ENCODE results near the gene UVRAG.

GRCh38 chr11:75813124-75813523 is 1.9 kb upstream of the UVRAG start:
- TF ChIP-seq, protein P1, sequence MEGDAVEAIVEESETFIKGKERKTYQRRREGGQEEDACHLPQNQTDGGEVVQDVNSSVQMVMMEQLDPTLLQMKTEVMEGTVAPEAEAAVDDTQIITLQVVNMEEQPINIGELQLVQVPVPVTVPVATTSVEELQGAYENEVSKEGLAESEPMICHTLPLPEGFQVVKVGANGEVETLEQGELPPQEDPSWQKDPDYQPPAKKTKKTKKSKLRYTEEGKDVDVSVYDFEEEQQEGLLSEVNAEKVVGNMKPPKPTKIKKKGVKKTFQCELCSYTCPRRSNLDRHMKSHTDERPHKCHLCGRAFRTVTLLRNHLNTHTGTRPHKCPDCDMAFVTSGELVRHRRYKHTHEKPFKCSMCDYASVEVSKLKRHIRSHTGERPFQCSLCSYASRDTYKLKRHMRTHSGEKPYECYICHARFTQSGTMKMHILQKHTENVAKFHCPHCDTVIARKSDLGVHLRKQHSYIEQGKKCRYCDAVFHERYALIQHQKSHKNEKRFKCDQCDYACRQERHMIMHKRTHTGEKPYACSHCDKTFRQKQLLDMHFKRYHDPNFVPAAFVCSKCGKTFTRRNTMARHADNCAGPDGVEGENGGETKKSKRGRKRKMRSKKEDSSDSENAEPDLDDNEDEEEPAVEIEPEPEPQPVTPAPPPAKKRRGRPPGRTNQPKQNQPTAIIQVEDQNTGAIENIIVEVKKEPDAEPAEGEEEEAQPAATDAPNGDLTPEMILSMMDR (conservative IDR thresholded peaks at IDR 0.05; ENCODE audit: low read depth, low read length) = no peak
- no peak for TF ChIP-seq RAD21 (IDR thresholded peaks at IDR 0.05; ENCODE audit: low read length)
- no peak for TF ChIP-seq POLR2A (IDR thresholded peaks at IDR 0.05; ENCODE audit: low read depth, low read length)
- TF ChIP-seq MAFK (IDR thresholded peaks at IDR 0.05; ENCODE audit: low read depth, low read length) = no peak
- no peak for TF ChIP-seq CEBPB (IDR thresholded peaks at IDR 0.05; ENCODE audit: low read depth, low read length)
- TF ChIP-seq RFX5 (IDR thresholded peaks at IDR 0.05; ENCODE audit: low read depth, low read length) = no peak
- no peak for TF ChIP-seq MXI1 (IDR thresholded peaks at IDR 0.05; ENCODE audit: borderline replicate concordance, low read depth, low read length)
- no peak for TF ChIP-seq RCOR1 (IDR thresholded peaks at IDR 0.05; ENCODE audit: insufficient replicate concordance, low read length)
- no peak for TF ChIP-seq SMC3 (IDR thresholded peaks at IDR 0.05; ENCODE audit: low read depth, low read length)
- TF ChIP-seq BHLHE40 (IDR thresholded peaks at IDR 0.05; ENCODE audit: low read depth, low read length) = no peak
- no peak for TF ChIP-seq NFE2L2 (IDR thresholded peaks at IDR 0.05; ENCODE audit: low read depth, low read length)

Data from IMR-90 (cell line).